Testis (tissue), 3 donors: ENCODE measurements around the gene CD300LD. TPM values are rescaled to one million over a fixed set of nuclear protein-coding genes. Genes with fewer than 3 reads are reported as not detected.

ENCODE experiments used
- DNase-seq: peaks from one replicate; pipeline ENCODE4 v3.0.0-alpha.2; 2019
- H3K27ac ChIP-seq, 2 donors: fragments of 200-600 bp; sonication (generic); one replicate each; pipeline ENCODE4 v1.5.1; 2019
- H3K27me3 ChIP-seq: fragments of 200-600 bp; sonication (generic); one replicate; pipeline ENCODE4 v1.5.1; 2019
- H3K36me3 ChIP-seq: fragments of 200-600 bp; sonication (generic); one replicate; pipeline ENCODE4 v1.5.1; 2017; ENCODE audit warnings: low read depth; ENCODE audit errors: missing control alignments
- H3K4me1 ChIP-seq: fragments of 200-600 bp; sonication (generic); one replicate; pipeline ENCODE4 v1.5.1; 2019
- H3K4me3 ChIP-seq, 2 donors: fragments of 200-600 bp; sonication (generic); one replicate each; pipeline ENCODE4 v1.5.1; 2017 to 2019
- H3K9me3 ChIP-seq: fragments of 200-600 bp; sonication (generic); one replicate; pipeline ENCODE4 v1.5.1; 2017
- POLR2A ChIP-seq: fragments of 450-650 bp; IDR thresholded peaks from one replicate; pipeline ENCODE4 v1.6.1; 2017; ENCODE audit warnings: antibody characterized with exemption, mild to moderate bottlenecking, moderate library complexity
- WGBS, 2 donors: methylation state at CpG; one replicate each; pipeline ENCODE4 v1.1.5; 2018; 5-methylcytosine and 5-hydroxymethylcytosine counted together
- intact Hi-C: fragments of 100-400 bp; cut with DNase I; formaldehyde crosslinking; loops from one replicate; pipeline ENCODE4 v1.15.1; 2023; ENCODE audit warnings: low total_unique reads
- polyA plus RNA-seq: library from polyadenylated mRNA; stranded (reverse); fragments of 350-450 nt; fragmentation: Illumina TruSeq; extraction: RNeasy Lipid Tissue Mini Kit (QIAGEN cat#74804); gene quantifications from one replicate; pipeline ENCODE4 v1.2.3, GENCODE V29; 2014; ENCODE audit warnings: low read depth, low replicate concordance; ENCODE audit not compliant: insufficient read depth
- total RNA-seq, 2 donors: library from RNA; depleted of rRNA; stranded (reverse); fragments of >200 nt; gene quantifications; one replicate each; pipeline ENCODE4 v1.2.3, GENCODE V29; 2016
- TF ChIP-seq, protein P1 (sequence below), 3 experiments: fragments of 450-650 bp in 2 of 3; fragments of 200-600 bp in 1 of 3; sonication (generic) in 1 of 3; IDR thresholded peaks; one replicate each; pipeline ENCODE4 v1.5.1; 2016 to 2019; ENCODE audit warnings: antibody characterized with exemption in 3 of 3, mild to moderate bottlenecking in 2 of 3, moderate library complexity in 1 of 3

The CD300LD gene
- total and polyA plus RNA-seq, 3 donors from 2014 or later: 0.41 TPM; not detected in 2

DNA sequence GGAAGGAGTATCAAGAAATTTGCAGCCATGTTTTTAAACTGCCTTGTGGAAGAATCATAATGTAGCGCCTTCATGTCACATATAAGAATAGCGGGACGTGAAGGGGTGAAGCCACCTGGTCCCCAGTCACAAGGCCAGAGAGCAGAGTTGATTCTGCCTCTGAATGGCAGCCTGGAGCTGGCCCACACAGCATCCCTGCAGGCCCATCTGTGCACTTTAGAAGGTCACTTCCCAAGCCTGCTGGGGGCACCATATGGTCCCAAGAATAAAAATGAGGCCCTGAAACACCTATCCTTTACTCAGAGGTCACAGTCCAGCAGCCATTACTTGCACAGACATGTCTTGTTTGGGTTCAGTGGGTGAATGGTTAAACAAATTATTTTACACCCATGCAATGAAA is 16.4 kb upstream of the CD300LD start:
- no peak overlapping the region for H3K4me3 ChIP-seq
- DNase-seq: no peak
- WGBS, 2 donors: 87 to 97% methylated on average over 3 of the region's 3 CpGs
- no peaks in the 10 kb centered on the region for H3K9me3 ChIP-seq
- TF ChIP-seq, protein P1, sequence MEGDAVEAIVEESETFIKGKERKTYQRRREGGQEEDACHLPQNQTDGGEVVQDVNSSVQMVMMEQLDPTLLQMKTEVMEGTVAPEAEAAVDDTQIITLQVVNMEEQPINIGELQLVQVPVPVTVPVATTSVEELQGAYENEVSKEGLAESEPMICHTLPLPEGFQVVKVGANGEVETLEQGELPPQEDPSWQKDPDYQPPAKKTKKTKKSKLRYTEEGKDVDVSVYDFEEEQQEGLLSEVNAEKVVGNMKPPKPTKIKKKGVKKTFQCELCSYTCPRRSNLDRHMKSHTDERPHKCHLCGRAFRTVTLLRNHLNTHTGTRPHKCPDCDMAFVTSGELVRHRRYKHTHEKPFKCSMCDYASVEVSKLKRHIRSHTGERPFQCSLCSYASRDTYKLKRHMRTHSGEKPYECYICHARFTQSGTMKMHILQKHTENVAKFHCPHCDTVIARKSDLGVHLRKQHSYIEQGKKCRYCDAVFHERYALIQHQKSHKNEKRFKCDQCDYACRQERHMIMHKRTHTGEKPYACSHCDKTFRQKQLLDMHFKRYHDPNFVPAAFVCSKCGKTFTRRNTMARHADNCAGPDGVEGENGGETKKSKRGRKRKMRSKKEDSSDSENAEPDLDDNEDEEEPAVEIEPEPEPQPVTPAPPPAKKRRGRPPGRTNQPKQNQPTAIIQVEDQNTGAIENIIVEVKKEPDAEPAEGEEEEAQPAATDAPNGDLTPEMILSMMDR (IDR thresholded peaks at IDR 0.05): no peak
- no peak for TF ChIP-seq POLR2A
- intact Hi-C loops: no loop called here
- H3K27ac ChIP-seq: no peak overlapping the region
- H3K27me3 ChIP-seq: no peaks in the 10 kb centered on the region
- H3K36me3 ChIP-seq: no peaks in the 10 kb centered on the region
- H3K4me1 ChIP-seq: no peaks in the 10 kb centered on the region

DNA sequence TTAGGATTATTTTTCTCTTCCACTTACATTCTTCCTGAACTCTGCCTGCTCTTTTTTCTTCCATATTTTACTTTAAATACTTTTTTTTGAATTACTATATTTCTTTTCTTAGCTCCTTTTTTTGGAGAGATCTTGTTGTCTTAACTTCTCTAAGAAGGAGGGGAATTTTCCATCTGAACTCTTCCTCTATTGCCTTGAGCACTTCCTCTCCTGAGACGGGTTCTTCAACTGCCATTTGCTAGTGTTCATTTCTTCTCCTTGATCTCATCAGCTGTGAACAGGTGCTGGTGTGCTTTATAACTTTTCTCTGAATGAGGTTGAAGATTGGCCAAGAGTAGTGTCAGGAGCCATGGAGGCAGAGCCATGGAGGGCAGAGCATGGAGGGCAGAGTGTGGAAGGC is 15.1 kb upstream of the CD300LD start:
- H3K27ac ChIP-seq: no peak overlapping the region
- WGBS, 2 donors: 74 to 79% methylated on average over 1 of the region's 1 CpG
- no peak for TF ChIP-seq POLR2A
- TF ChIP-seq, protein P1 (IDR thresholded peaks at IDR 0.05): no peak
- no peak for DNase-seq
- intact Hi-C loops: no loop called here
- no peak overlapping the region for H3K4me3 ChIP-seq
- H3K27me3 ChIP-seq: no peaks in the 10 kb centered on the region
- H3K9me3 ChIP-seq: no peaks in the 10 kb centered on the region
- no peaks in the 10 kb centered on the region for H3K36me3 ChIP-seq
- H3K4me1 ChIP-seq: no peaks in the 10 kb centered on the region

DNA sequence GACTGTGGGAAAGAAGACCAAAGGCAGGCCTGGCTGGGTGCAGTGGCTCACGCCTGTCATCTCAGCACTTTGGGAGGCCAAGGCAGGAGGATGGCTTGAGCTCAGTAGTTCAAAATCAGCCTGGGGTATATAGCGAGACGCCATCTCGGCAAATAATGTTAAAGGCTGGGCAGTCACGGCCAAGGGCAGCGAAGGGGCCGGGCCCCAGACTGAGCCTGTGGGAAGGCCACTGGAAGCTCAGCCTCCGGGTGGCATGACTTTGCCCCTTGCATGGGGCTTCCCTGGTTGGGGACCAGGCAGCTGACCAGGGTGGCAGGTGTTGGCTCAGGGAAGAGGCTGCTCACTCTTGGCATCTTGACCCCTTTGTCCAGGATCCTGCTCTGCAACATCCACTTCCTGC is 14.0 kb upstream of the CD300LD start:
- Histone ChIP-seq H3K4me1 (no peaks in the 10 kb centered on the region), H3K36me3 (no peaks in the 10 kb centered on the region), H3K27me3 (no peaks in the 10 kb centered on the region), H3K4me3 (no peak overlapping the region), H3K27ac (no peak overlapping the region), H3K9me3 (no peaks in the 10 kb centered on the region)
- intact Hi-C loops: no loop called here
- WGBS, 2 donors: 83 to 94% methylated on average over 8 of the region's 8 CpGs
- no peak for TF ChIP-seq POLR2A
- TF ChIP-seq, protein P1 (IDR thresholded peaks at IDR 0.05): no peak
- DNase-seq: no peak

DNA sequence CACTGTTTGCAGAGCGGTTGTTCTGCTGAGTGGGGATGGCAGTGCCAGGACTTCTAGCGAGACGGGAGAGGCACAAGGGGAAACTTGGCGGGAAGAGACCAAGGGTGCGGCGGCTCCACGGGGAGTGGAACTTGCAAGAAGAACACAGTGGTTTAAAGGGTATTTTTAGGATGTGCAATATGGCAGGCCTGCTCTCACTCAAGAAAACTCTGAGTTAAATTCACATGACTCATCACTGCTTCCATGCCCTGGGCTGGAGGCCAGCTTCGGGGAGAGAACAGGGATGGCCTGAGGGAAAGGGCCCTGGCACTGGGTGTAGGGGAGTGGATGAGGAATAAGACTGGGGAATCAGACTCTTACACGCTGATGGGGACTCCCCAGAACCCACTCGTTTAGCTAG is 13.3 kb upstream of the CD300LD start:
- Histone ChIP-seq H3K4me3 (no peak overlapping the region), H3K9me3 (no peaks in the 10 kb centered on the region), H3K27ac (no peak overlapping the region), H3K36me3 (no peaks in the 10 kb centered on the region), H3K27me3 (no peaks in the 10 kb centered on the region), H3K4me1 (no peaks in the 10 kb centered on the region)
- 53 to 66% methylated on average over 10 of the region's 10 CpGs for WGBS, 2 donors
- intact Hi-C loops: no loop called here
- peak; percentile 27 for DNase-seq
- TF ChIP-seq POLR2A: no peak
- TF ChIP-seq, protein P1 (IDR thresholded peaks at IDR 0.05): no peak

DNA sequence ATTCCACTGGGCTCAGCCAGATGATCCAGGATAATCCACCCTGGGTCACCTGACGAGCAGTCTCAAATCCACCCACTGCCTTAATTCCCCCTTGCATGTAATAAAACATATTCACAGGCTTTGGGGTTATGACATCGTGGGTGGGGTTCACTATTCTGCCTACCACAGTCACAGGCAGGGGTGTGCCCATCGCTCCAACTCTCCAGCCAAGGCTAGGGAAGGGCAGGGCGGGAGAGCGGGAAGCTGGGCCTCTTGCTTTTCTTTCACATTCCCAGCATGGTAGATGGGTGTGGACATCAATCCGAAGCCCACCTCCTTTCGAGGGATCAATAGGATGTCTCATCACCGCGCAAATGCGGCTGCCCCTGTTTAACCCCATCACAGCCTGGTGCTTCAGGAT is 12.7 kb upstream of the CD300LD start:
- DNase-seq: no peak
- Histone ChIP-seq H3K9me3 (no peaks in the 10 kb centered on the region), H3K27me3 (no peaks in the 10 kb centered on the region), H3K36me3 (no peaks in the 10 kb centered on the region), H3K27ac (no peak overlapping the region), H3K4me3 (no peak overlapping the region), H3K4me1 (no peaks in the 10 kb centered on the region)
- no peak for TF ChIP-seq POLR2A
- TF ChIP-seq, protein P1 (IDR thresholded peaks at IDR 0.05): no peak
- intact Hi-C loops: no loop called here
- WGBS, 2 donors: 74 to 83% methylated on average over 10 of the region's 10 CpGs
